IMR-90 (cell line): ENCODE results near the gene GUCY2C. TPM values are rescaled to one million over a fixed set of nuclear protein-coding genes. Genes with fewer than 3 reads are reported as not detected.

Experiments
- ATAC-seq: fragments of 200-7000 bp; cut with Tn5 transposase; 2 replicates; pipeline ENCODE4 v1.9.1; 2020; ENCODE audit warnings: low read depth, mild to moderate bottlenecking, moderate library complexity
- BruUV-seq: library from RNA; stranded (reverse); fragments of 400-500 nt; replicated peaks from 2 replicates; lab custom pipeline; 2021; lab: Mats Ljungman, UMichigan
- CTCF ChIA-PET: fragments of 300-600 bp; formaldehyde crosslinking; extraction: SDS; loops from one replicate; lab custom pipeline; 2021; ENCODE audit warnings: antibody characterized with exemption; lab: Yijun Ruan, JAX
- POLR2A ChIA-PET: fragments of 300-600 bp; sonication (Branson Sonifier 250); formaldehyde crosslinking; loops from one replicate; lab custom pipeline; 2022; ENCODE audit warnings: antibody characterized with exemption; ENCODE audit not compliant: unreplicated experiment; lab: Charles Lee
- DNase-seq: peaks from one replicate; pipeline ENCODE4 v3.0.0; 2013
- H2AFZ ChIP-seq: replicated peaks from 2 replicates; pipeline ENCODE3; 2013; ENCODE audit warnings: low read length, mild to moderate bottlenecking; ENCODE audit not compliant: poor library complexity
- H2AK5ac ChIP-seq: 2 replicates; pipeline ENCODE4 v1.6.1; 2013; ENCODE audit warnings: low read depth, low read length, inconsistent platforms
- H2AK9ac ChIP-seq: replicated peaks from 2 replicates; pipeline ENCODE3; 2013; ENCODE audit warnings: mild to moderate bottlenecking, low read depth, low read length, moderate library complexity; ENCODE audit not compliant: poor library complexity
- H2BK120ac ChIP-seq: 2 replicates; pipeline ENCODE4 v1.6.1; 2013; ENCODE audit warnings: low read depth, low read length, inconsistent platforms
- H2BK15ac ChIP-seq: 3 replicates; pipeline ENCODE4 v1.6.1; 2013; ENCODE audit warnings: low read depth, low read length, inconsistent platforms
- H2BK20ac ChIP-seq: 2 replicates; pipeline ENCODE4 v1.6.1; 2013; ENCODE audit warnings: low read depth, mild to moderate bottlenecking, inconsistent platforms, low read length, moderate library complexity
- H2BK5ac ChIP-seq: 2 replicates; pipeline ENCODE4 v1.6.1; 2013; ENCODE audit warnings: mild to moderate bottlenecking, low read depth, low read length, inconsistent platforms; ENCODE audit not compliant: poor library complexity, severe bottlenecking
- H3K14ac ChIP-seq: replicated peaks from 2 replicates; pipeline ENCODE4 v1.6.1; 2013; ENCODE audit warnings: low read depth, low read length, inconsistent platforms
- H3K18ac ChIP-seq: 2 replicates; pipeline ENCODE4 v1.6.1; 2013; ENCODE audit warnings: low read depth, low read length, control low read depth
- H3K23ac ChIP-seq: 2 replicates; pipeline ENCODE4 v1.6.1; 2013; ENCODE audit warnings: low read depth, low read length, inconsistent platforms
- H3K27ac ChIP-seq: 2 replicates; pipeline ENCODE4 v1.5.1; 2013; ENCODE audit warnings: mild to moderate bottlenecking, control low read depth, low read length; ENCODE audit not compliant: insufficient read depth
- H3K27me3 ChIP-seq: 2 replicates; pipeline ENCODE4 v1.6.1; 2013; ENCODE audit warnings: low read length; ENCODE audit not compliant: control insufficient read depth, insufficient read depth
- H3K36me3 ChIP-seq: 2 replicates; pipeline ENCODE4 v1.6.1; 2013; ENCODE audit warnings: low read length, mixed read lengths; ENCODE audit not compliant: control insufficient read depth, insufficient read depth
- H3K4ac ChIP-seq: 2 replicates; pipeline ENCODE4 v1.6.1; 2013; ENCODE audit warnings: low read depth, low read length, inconsistent platforms
- H3K4me1 ChIP-seq: 2 replicates; pipeline ENCODE4 v1.6.1; 2013; ENCODE audit warnings: low read length, mixed read lengths; ENCODE audit not compliant: control insufficient read depth, insufficient read depth
- H3K4me2 ChIP-seq: 2 replicates; pipeline ENCODE4 v1.6.1; 2013; ENCODE audit warnings: low read depth, mild to moderate bottlenecking, control low read depth, low read length, moderate library complexity
- H3K4me3 ChIP-seq: 2 replicates; pipeline ENCODE4 v1.5.1; 2013; ENCODE audit warnings: low read depth, mild to moderate bottlenecking, control low read depth, low read length, moderate library complexity; ENCODE audit not compliant: insufficient read depth
- H3K56ac ChIP-seq: 2 replicates; pipeline ENCODE4 v1.6.1; 2013; ENCODE audit warnings: low read length, inconsistent platforms; ENCODE audit not compliant: insufficient read depth; ENCODE audit errors: extremely low read depth
- H3K79me1 ChIP-seq, 2 experiments: 2 replicates each; pipeline ENCODE4 v1.6.1; 2013; ENCODE audit warnings: low read length in 2 of 2, inconsistent platforms in 1 of 2, low read depth in 1 of 2
- H3K9ac ChIP-seq: 2 replicates; pipeline ENCODE4 v1.6.1; 2013; ENCODE audit warnings: low read depth, low read length, control low read depth
- H3K9me1 ChIP-seq: 2 replicates; pipeline ENCODE4 v1.6.1; 2013; ENCODE audit warnings: low read length, inconsistent platforms; ENCODE audit not compliant: insufficient read depth
- H3K9me3 ChIP-seq: 2 replicates; pipeline ENCODE4 v1.6.1; 2013; ENCODE audit warnings: low read length; ENCODE audit not compliant: control insufficient read depth, insufficient read depth
- H4K20me1 ChIP-seq: 2 replicates; pipeline ENCODE4 v1.6.1; 2013; ENCODE audit warnings: low read length, inconsistent platforms; ENCODE audit not compliant: insufficient read depth
- H4K5ac ChIP-seq: 2 replicates; pipeline ENCODE4 v1.6.1; 2013; ENCODE audit warnings: mild to moderate bottlenecking, low read depth, low read length, control low read depth
- H4K8ac ChIP-seq, 2 experiments: 2 replicates each; pipeline ENCODE4 v1.6.1; 2013; ENCODE audit warnings: low read depth in 2 of 2, low read length in 2 of 2, control low read depth in 1 of 2, inconsistent platforms in 1 of 2
- H4K91ac ChIP-seq: 2 replicates; pipeline ENCODE4 v1.6.1; 2013; ENCODE audit warnings: low read depth, low read length, inconsistent platforms; ENCODE audit not compliant: insufficient read depth
- CEBPB ChIP-seq: IDR thresholded peaks from 2 replicates; pipeline ENCODE4 v1.6.1; 2012; ENCODE audit warnings: low read depth, low read length, improper control_type of control experiment
- CHD1 ChIP-seq: IDR thresholded peaks from 2 replicates; pipeline ENCODE4 v1.6.1; 2012; ENCODE audit warnings: low read depth, low read length, improper control_type of control experiment
- MAFK ChIP-seq: IDR thresholded peaks from 2 replicates; pipeline ENCODE4 v1.6.1; 2012; ENCODE audit warnings: low read depth, low read length, improper control_type of control experiment
- NFE2L2 ChIP-seq: fragments of 150-350 bp; IDR thresholded peaks from 2 replicates; pipeline ENCODE4 v1.6.1; 2016; ENCODE audit warnings: low read depth, mild to moderate bottlenecking, low read length
- RAD21 ChIP-seq: IDR thresholded peaks from 2 replicates; pipeline ENCODE4 v1.6.1; 2012; ENCODE audit warnings: low read length, improper control_type of control experiment
- RCOR1 ChIP-seq: IDR thresholded peaks from 2 replicates; pipeline ENCODE4 v1.6.1; 2012; ENCODE audit warnings: mild to moderate bottlenecking, low read length, improper control_type of control experiment; ENCODE audit not compliant: insufficient replicate concordance
- WGBS, 2 experiments: methylation state at CpG; one replicate each; pipeline versions ENCODE4 v1.1.5 to v1.1.7; 2013; ENCODE audit warnings: missing lambda C conversion rate in 2 of 2; ENCODE audit not compliant: insufficient read length in 1 of 2; ENCODE audit errors: extremely low coverage in 2 of 2; 5-methylcytosine and 5-hydroxymethylcytosine counted together
- dilution Hi-C: fragments of 300-500 bp; cut with HindIII; formaldehyde crosslinking; loops from one replicate; pipeline ENCODE4 v1.14.3; 2018; ENCODE audit warnings: low sequenced_read_pairs; ENCODE audit not compliant: unreplicated experiment
- in situ Hi-C: fragments of 300-500 bp; cut with MboI; formaldehyde crosslinking; loops from 3 replicates; pipeline ENCODE4 v1.14.3; 2019; ENCODE audit warnings: low sequenced_read_pairs, inconsistent platforms, mixed read lengths
- intact Hi-C: fragments of 100-400 bp; cut with micrococcal nuclease; formaldehyde crosslinking; loops from 2 replicates; pipeline ENCODE4 v1.10.0; 2022
- polyA plus RNA-seq, 3 experiments: library from polyadenylated mRNA; depleted of rRNA; stranded (reverse); fragments of >200 nt; gene quantifications; 2 replicates each; pipeline ENCODE4 v1.2.3, GENCODE V29; 2012; ENCODE audit warnings: low replicate concordance in 1 of 3
- total RNA-seq: library from RNA; depleted of rRNA; stranded (reverse); fragments of >200 nt; gene quantifications from 2 replicates; pipeline ENCODE4 v1.2.3, GENCODE V29; 2012
- TF ChIP-seq, protein P1 (sequence below): fragments of 150-350 bp; IDR thresholded peaks from 2 replicates; pipeline ENCODE4 v1.6.1; 2017; ENCODE audit warnings: mild to moderate bottlenecking, antibody characterized with exemption, low read length, low read depth

The GUCY2C gene
- total and polyA plus RNA-seq, 2 of the 4 experiments (the other 2 are of a cell fraction): not detected

DNA sequence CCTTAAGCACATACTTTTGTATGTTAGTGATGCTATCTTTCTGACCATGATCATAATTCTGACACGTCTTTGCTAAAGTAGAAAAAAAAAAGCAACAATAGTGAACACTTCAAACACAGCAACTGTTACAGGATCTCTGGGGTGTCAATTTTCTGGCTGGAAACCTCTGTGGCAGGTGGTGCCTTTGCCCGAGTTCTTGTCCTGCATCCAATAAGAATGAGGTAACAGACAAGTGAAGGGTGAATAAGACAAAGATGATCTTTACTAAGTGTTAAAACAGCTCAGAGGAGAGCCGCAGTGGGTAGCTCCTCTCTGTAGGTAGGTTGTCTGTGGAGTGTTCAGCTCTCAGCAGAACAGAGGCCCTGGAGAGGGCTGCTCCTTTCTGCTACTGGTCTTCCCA, 107.8 kb downstream of the GUCY2C start (continued):
- no peak for TF ChIP-seq CEBPB

DNA sequence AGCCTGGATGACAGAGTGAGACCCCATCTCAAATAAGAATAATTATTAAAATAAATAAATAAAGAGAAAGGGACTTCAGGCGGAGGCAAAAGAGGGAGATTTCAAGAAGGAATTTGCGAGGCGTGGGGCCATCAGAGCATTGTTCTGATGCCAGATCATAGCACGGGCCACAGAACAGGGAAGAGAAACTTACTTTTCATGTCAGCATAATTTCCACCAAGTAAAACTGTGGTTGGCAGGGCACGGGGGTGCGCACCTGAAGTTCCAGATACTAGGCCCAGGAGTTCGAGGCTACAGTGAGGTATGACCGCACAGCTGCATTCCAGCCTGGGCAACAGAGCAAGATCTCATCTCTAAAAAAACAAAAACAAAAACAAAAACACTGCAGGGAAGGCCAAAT, 117.8 kb downstream of the GUCY2C start:
- no CpG with 5 or more reads among the region's 8 CpGs for WGBS, 2 experiments
- no peak overlapping the region for H3K4me2 ChIP-seq
- H2AK5ac ChIP-seq: no peak overlapping the region
- H2AFZ ChIP-seq: no peak overlapping the region
- no peak overlapping the region for H3K18ac ChIP-seq
- H3K36me3 ChIP-seq: no peaks in the 10 kb centered on the region
- no peak overlapping the region for H3K4ac ChIP-seq
- H3K9me1 ChIP-seq: no peaks in the 10 kb centered on the region
- in situ Hi-C loops (no loop called here), dilution Hi-C loops (no loop called here), intact Hi-C loops (no loop called here)
- ChIA-PET CTCF (no interaction called here), POLR2A (no interaction called here)
- no peaks in the 10 kb centered on the region for H3K27me3 ChIP-seq
- no peak overlapping the region for H3K27ac ChIP-seq
- H2BK5ac ChIP-seq: no peak overlapping the region
- H3K4me3 ChIP-seq: no peak overlapping the region
- no peaks in the 10 kb centered on the region for H4K20me1 ChIP-seq
- H4K5ac ChIP-seq: no peak overlapping the region
- no peaks in the 10 kb centered on the region for H3K4me1 ChIP-seq
- H2AK9ac ChIP-seq: no peak overlapping the region
- H3K9ac ChIP-seq: no peak overlapping the region
- no peak overlapping the region for H2BK120ac ChIP-seq
- no peak overlapping the region for H3K23ac ChIP-seq
- TF ChIP-seq NFE2L2: no peak
- no peak for TF ChIP-seq CHD1
- TF ChIP-seq, protein P1, sequence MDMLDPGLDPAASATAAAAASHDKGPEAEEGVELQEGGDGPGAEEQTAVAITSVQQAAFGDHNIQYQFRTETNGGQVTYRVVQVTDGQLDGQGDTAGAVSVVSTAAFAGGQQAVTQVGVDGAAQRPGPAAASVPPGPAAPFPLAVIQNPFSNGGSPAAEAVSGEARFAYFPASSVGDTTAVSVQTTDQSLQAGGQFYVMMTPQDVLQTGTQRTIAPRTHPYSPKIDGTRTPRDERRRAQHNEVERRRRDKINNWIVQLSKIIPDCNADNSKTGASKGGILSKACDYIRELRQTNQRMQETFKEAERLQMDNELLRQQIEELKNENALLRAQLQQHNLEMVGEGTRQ: no peak
- TF ChIP-seq RCOR1: no peak
- no peak for TF ChIP-seq CEBPB
- no peak for TF ChIP-seq RAD21
- no peak for TF ChIP-seq MAFK
- no peak overlapping the region for H3K56ac ChIP-seq
- H3K14ac ChIP-seq: no peak overlapping the region
- H2BK20ac ChIP-seq: no peak overlapping the region
- DNase-seq (no peak), ATAC-seq (no peak)
- no peak overlapping the region for H2BK15ac ChIP-seq
- BruUV-seq: no TSS peak
- no peak overlapping the region for H4K8ac ChIP-seq
- 0 out of 2 replicates have a peak, but pooled peaks cover 2% of the 10 kb centered on the region for H3K9me3 ChIP-seq
- H3K79me1 ChIP-seq: no peaks in the 10 kb centered on the region
- no peak overlapping the region for H4K91ac ChIP-seq
